Thyroid gland (tissue), 4 donors: ENCODE data around the gene AAGAB. TPM values are rescaled to one million over a fixed set of nuclear protein-coding genes. Genes with fewer than 3 reads are reported as not detected.
"Not testable (repeated sequence)": the region's sequence is repeated elsewhere in the genome, so short reads cannot be mapped to it uniquely, and the experiment has no call there.

Source experiments
- DNase-seq, 2 donors: peaks; one replicate each; pipeline ENCODE4 v3.0.0-alpha.2; 2019
- H3K27ac ChIP-seq, 3 donors: fragments of 200-600 bp; sonication (generic); 1 replicate in 2 of 3; 2 replicates in 1 of 3; pipeline ENCODE4 v1.5.1; 2016 to 2019; ENCODE audit warnings: mild to moderate bottlenecking in 1 of 3, moderate library complexity in 1 of 3
- H3K27me3 ChIP-seq: fragments of 200-600 bp; sonication (generic); one replicate; pipeline ENCODE4 v1.5.1; 2019
- H3K36me3 ChIP-seq, 2 donors: fragments of 200-600 bp; sonication (generic); one replicate each; pipeline ENCODE4 v1.5.1; 2016 to 2019
- H3K4me1 ChIP-seq, 2 donors: fragments of 200-600 bp; sonication (generic); one replicate each; pipeline ENCODE4 v1.5.1; 2017 to 2019
- H3K4me3 ChIP-seq, 3 donors: fragments of 200-600 bp; sonication (generic); replicated peaks in 1 of 3; 1 replicate in 2 of 3; 2 replicates in 1 of 3; pipeline ENCODE4 v1.5.1; 2016; ENCODE audit warnings: mild to moderate bottlenecking in 1 of 3
- H3K9me3 ChIP-seq: fragments of 200-600 bp; sonication (generic); one replicate; pipeline ENCODE4 v1.5.1; 2017
- CTCF ChIP-seq, 6 experiments: fragments of 200-600 bp in 3 of 6; fragments of 450-650 bp in 3 of 6; sonication (generic) in 3 of 6; IDR thresholded peaks; one replicate each; pipeline ENCODE4 v1.5.1; 2016 to 2019; ENCODE audit warnings: antibody characterized with exemption in 6 of 6, mild to moderate bottlenecking in 2 of 6, inconsistent platforms in 1 of 6, moderate library complexity in 1 of 6
- POLR2A ChIP-seq, 2 donors: fragments of 450-650 bp; IDR thresholded peaks; one replicate each; pipeline ENCODE4 v1.6.1; 2017; ENCODE audit warnings: antibody characterized with exemption in 2 of 2, mild to moderate bottlenecking in 2 of 2, moderate library complexity in 1 of 2
- WGBS, 2 donors: methylation state at CpG; one replicate each; pipeline ENCODE4 v1.1.5; 2017; 5-methylcytosine and 5-hydroxymethylcytosine counted together
- intact Hi-C: fragments of 100-400 bp; cut with DNase I; formaldehyde crosslinking; loops from one replicate; pipeline ENCODE4 v1.15.1; 2023
- total RNA-seq, 4 donors: library from RNA; depleted of rRNA; stranded (reverse); fragments of >200 nt; gene quantifications; one replicate each; pipeline ENCODE4 v1.2.3, GENCODE V29; 2016

Gene AAGAB
- total RNA-seq, 4 donors from 2014 or later: 53.7 to 61.9 (median 54.6) TPM

- H3K4me1 ChIP-seq: peaks cover 0 to 6% of the 10 kb centered on the region in 2 donors
- no peak overlapping the region for H3K4me3 ChIP-seq
- no peak overlapping the region for H3K27ac ChIP-seq
- intact Hi-C loops: no loop called here
- TF ChIP-seq CTCF (IDR thresholded peaks at IDR 0.05) (no peak), POLR2A (IDR thresholded peaks at IDR 0.05) (no peak)
- H3K27me3 ChIP-seq: no peaks in the 10 kb centered on the region
- DNase-seq: no peak
- no peaks in the 10 kb centered on the region for H3K36me3 ChIP-seq
- no peaks in the 10 kb centered on the region for H3K9me3 ChIP-seq
- WGBS, 2 donors: 94 to 96% methylated on average over 5 of the region's 5 CpGs
Observed at GRCh38 chr15:67296188-67296587, 41.7 kb upstream of the AAGAB start.

- TF ChIP-seq POLR2A (IDR thresholded peaks at IDR 0.05) (no peak), CTCF (IDR thresholded peaks at IDR 0.05) (no peak)
- Histone ChIP-seq H3K36me3 (no peaks in the 10 kb centered on the region), H3K27me3 (no peaks in the 10 kb centered on the region), H3K4me3 (no peak overlapping the region), H3K9me3 (no peaks in the 10 kb centered on the region), H3K4me1 (no peaks in the 10 kb centered on the region), H3K27ac (no peak overlapping the region)
- DNase-seq: no peak
- WGBS, 2 donors: 100% methylated on average over 1 of the region's 1 CpG
- intact Hi-C loops: no loop called here
Observed at GRCh38 chr15:67290319-67290718, 35.9 kb upstream of the AAGAB start.

GRCh38 chr15:67286400-67286799, 31.9 kb upstream of the AAGAB start:
- H3K4me3 ChIP-seq, intact Hi-C loops, H3K9me3 ChIP-seq, DNase-seq, H3K27ac ChIP-seq, H3K4me1 ChIP-seq, H3K27me3 ChIP-seq, H3K36me3 ChIP-seq: not testable (repeated sequence)
- WGBS, 2 donors: 76 to 96% methylated on average over 6 of the region's 6 CpGs

GRCh38 chr15:67285625-67286024, 31.2 kb upstream of the AAGAB start:
- H3K36me3 ChIP-seq, H3K4me3 ChIP-seq, H3K9me3 ChIP-seq, H3K4me1 ChIP-seq, DNase-seq, H3K27ac ChIP-seq, H3K27me3 ChIP-seq, intact Hi-C loops: not testable (repeated sequence)

GRCh38 chr15:67281714-67282113, 27.3 kb upstream of the AAGAB start:
- Histone ChIP-seq H3K9me3 (no peaks in the 10 kb centered on the region), H3K27me3 (no peaks in the 10 kb centered on the region), H3K4me1 (no peaks in the 10 kb centered on the region), H3K27ac (no peak overlapping the region), H3K4me3 (no peak overlapping the region), H3K36me3 (no peaks in the 10 kb centered on the region)
- intact Hi-C loops: no loop called here
- 91 to 96% methylated on average over 1 of the region's 1 CpG for WGBS, 2 donors
- DNase-seq: no peak
- TF ChIP-seq POLR2A (IDR thresholded peaks at IDR 0.05) (no peak), CTCF (IDR thresholded peaks at IDR 0.05) (no peak)

- no peaks in the 10 kb centered on the region for H3K27me3 ChIP-seq
Observed at GRCh38 chr15:67280217-67280616, 25.8 kb upstream of the AAGAB start.

More at GRCh38 chr15:67280217-67280616, 25.8 kb upstream of the AAGAB start:
- H3K27ac ChIP-seq: no peak overlapping the region
- H3K4me3 ChIP-seq: no peak overlapping the region
- WGBS, 2 donors: 83 to 86% methylated on average over 2 of the region's 2 CpGs
- H3K36me3 ChIP-seq: no peaks in the 10 kb centered on the region
- no peak for TF ChIP-seq CTCF (IDR thresholded peaks at IDR 0.05)
- no peak for TF ChIP-seq POLR2A (IDR thresholded peaks at IDR 0.05)
- DNase-seq: no peak
- no peaks in the 10 kb centered on the region for H3K9me3 ChIP-seq
- intact Hi-C loops: no loop called here
- H3K4me1 ChIP-seq: no peaks in the 10 kb centered on the region
